ENCODE data around the gene RNH1.

Gene RNH1

GRCh38 chr11:541433-541885 lies 34.4 kb upstream of the RNH1 start:
- no peak for DNase-seq (ENCODE audit: low spot score in 2 of 2)
- Mint-ChIP-seq H3K4me1 (peaks cover 11% of the 10 kb centered on the region), H3K36me3 (peaks cover 6% of the 10 kb centered on the region), H3K27ac (no peak overlapping the region), H3K4me3 (no peak overlapping the region), H3K9me3 (no peaks in the 10 kb centered on the region)
- no peak for ATAC-seq

DNA sequence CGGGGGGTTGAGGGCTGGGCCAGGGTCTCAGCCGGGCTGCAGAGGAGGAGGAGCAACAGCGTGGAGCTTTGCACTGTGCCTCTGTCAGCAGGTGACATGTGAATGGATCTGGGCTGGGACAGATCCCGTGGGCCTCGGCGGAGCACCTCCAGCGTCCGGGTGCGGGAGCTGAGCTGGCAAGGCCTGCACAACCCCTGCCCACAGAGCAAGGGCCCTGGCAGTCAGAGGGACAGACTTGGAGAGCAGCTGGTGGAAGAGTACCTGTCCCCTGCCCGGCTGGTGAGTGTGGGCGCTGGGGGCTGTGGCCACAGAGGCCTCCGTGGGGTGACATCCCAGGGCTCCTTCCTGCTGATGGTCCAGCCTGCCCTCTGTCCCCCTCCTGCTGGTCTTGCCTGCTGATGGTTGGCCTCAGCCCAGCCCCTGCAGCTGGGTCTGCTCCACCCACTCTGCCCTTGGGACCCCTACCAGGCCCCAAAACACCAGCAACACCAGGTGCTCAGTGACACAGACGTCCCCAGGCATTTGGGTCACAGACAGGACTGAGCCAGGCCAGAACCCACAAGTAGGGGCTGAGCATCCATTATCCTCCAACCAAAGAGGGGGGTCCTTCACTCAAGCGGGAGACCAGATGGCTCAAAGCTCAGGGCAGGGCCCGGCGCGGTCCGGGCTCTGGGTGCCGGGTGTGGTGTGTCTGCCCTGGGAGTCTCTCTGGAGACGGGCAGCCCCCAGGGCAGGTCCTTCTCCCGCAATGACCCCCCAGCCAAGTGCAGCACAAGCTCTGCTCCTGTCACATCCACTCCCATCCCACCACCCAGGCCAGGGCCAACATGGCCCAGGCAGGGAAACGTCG lies 33.8 kb upstream of the RNH1 start:
- H3K27ac Mint-ChIP-seq, result no peak overlapping the region
- H3K9me3 Mint-ChIP-seq, result no peaks in the 10 kb centered on the region
- DNase-seq (ENCODE audit: low spot score in 2 of 2), result no peak
- no peak overlapping the region for H3K4me3 Mint-ChIP-seq
- peaks cover 17% of the 10 kb centered on the region for H3K4me1 Mint-ChIP-seq
- H3K36me3 Mint-ChIP-seq, result peaks cover 6% of the 10 kb centered on the region
- ATAC-seq, result no peak

- H3K27ac Mint-ChIP-seq, result no peak overlapping the region
- peaks cover 6% of the 10 kb centered on the region for H3K36me3 Mint-ChIP-seq
- ATAC-seq, result no peak
- H3K4me3 Mint-ChIP-seq, result no peak overlapping the region
- peaks cover 17% of the 10 kb centered on the region for H3K4me1 Mint-ChIP-seq
- DNase-seq (ENCODE audit: low spot score in 2 of 2), result no peak
- H3K9me3 Mint-ChIP-seq, result no peaks in the 10 kb centered on the region
These were observed 33.0 kb upstream of the RNH1 start for GRCh38 chr11:539971-540481.

GRCh38 chr11:538431-539051 lies 31.5 kb upstream of the RNH1 start:
- Mint-ChIP-seq H3K4me3 (peak overlapping the region; percentile 84), H3K36me3 (peaks cover 6% of the 10 kb centered on the region), H3K9me3 (no peaks in the 10 kb centered on the region), H3K4me1 (peaks cover 17% of the 10 kb centered on the region), H3K27ac (peak overlapping the region; percentile 73)
- ATAC-seq (no peak), DNase-seq (ENCODE audit: low spot score in 2 of 2) (peak in 1 of 2 donors; percentile 54)

- no peaks in the 10 kb centered on the region for H3K9me3 Mint-ChIP-seq
- DNase-seq (ENCODE audit: low spot score in 2 of 2) (peak in 1 of 2 donors; percentile 61), ATAC-seq (no peak)
- H3K27ac Mint-ChIP-seq, result peak overlapping the region; percentile 73
- peaks cover 17% of the 10 kb centered on the region for H3K4me1 Mint-ChIP-seq
- peaks cover 9% of the 10 kb centered on the region for H3K36me3 Mint-ChIP-seq
- peak overlapping the region; percentile 84 for H3K4me3 Mint-ChIP-seq
These were observed 30.8 kb upstream of the RNH1 start for GRCh38 chr11:537622-538430.

DNA sequence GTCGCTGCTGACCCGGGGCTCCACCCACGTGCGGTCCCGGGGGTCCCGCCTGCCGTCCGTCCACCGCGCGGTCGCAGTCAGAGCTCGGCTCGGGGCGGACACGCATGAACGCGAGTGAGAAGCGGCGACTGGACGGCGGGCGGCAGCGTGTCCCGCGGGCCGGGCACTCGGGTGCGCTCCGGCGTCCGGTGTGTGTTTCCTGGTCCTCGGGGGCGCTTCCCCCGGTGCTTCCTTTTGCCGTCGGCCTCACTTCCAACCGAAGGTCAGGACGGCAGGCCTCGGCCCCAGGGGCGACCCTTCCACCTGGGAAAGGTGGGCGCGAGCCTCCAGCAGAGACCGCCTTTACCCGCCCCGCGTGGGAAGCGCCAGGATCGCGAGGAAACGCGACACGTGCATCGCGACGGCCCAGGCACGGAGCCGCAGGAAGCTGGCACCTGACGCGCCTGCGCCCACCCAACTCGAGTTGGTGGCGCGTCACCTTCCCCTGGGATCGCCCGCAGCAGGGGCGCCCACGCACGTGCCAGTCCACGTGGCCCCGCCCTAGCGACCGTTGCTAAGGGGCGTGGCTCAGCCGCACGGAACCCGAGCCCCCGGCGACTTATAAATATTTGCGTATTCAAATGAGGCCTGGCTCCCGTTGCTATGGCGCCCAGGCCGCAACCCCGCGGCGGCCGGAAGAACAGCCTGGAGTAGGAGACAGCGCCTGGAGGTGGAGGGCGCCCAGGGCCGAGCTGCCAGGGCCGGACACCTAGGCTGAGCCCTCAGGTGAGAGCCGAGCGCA lies 30.0 kb upstream of the RNH1 start, which contains the start of gene LRRC56:
LRRC56 (plus strand) TSS at position 687 of the 781 bp plus-strand sequence. CDS start 3,158 bp downstream, outside the sequence.
- ATAC-seq (peak; percentile 60), DNase-seq (ENCODE audit: low spot score in 2 of 2) (peak; percentile 92 to 93)
- H3K36me3 Mint-ChIP-seq, result peaks cover 17% of the 10 kb centered on the region
- peaks cover 21% of the 10 kb centered on the region for H3K4me1 Mint-ChIP-seq
- peak within 1 kb of the TSS; percentile 84 for H3K4me3 Mint-ChIP-seq
- H3K27ac Mint-ChIP-seq, result peak within 1 kb of the TSS; percentile 87
- H3K9me3 Mint-ChIP-seq, result no peaks in the 10 kb centered on the region

DNA sequence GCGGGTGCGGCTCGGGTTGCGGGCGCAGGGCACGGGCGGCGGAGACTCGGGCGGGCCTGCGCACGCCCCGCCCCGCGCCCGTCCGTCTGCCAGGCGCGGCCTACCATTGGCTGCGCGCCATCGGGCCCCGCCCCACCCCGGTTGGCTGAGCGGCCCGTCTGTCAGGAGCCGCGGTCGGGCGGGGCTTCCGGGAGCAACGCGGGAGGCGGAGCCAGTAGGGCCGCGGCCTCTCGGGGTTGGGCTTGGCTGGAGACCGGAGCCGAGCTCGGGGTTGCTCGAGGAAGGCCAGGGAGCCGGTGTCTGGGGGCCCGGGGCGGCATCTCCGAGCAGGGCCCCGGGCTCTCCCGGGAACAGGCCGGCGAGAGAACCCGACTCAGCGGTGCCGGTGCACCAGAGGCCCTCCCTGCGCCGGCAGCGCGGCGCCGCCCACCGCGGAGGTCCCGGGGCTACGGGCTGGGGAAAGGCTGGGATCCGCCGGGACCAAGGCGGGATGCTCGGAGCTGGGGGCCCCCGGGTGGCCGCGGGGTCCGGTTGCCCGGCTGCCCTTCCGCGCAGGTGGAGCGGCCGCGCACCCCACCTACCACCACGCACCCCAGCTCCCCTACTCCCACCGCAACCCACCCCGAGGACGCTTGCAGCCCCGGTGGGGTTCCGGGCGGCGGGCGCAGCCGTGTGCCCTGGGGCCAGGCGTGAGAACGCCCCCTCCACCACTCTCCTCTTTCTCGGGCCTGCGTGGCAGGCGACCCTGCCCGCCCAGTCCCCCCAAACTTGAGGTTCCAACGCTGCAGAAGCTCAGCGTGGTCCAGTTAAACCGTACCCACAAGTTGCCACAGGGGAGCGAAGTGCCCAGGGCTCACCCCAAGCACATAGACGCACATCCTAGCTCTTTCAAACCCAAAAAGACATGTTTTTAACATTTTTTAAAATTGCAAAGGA lies 28.7 kb upstream of the RNH1 start, which contains the start of gene HRAS:
HRAS (minus strand) TSS at position 58 of the 936 bp plus-strand sequence.
- peak; percentile 96 to 97 for DNase-seq (ENCODE audit: low spot score in 2 of 2)
- H3K27ac Mint-ChIP-seq, result peak within 1 kb of the TSS; percentile 87
- ATAC-seq, result peak; percentile 89
- peaks cover 16% of the 10 kb centered on the region for H3K36me3 Mint-ChIP-seq
- H3K4me3 Mint-ChIP-seq, result peak within 1 kb of the TSS; percentile 84
- H3K4me1 Mint-ChIP-seq, result peaks cover 23% of the 10 kb centered on the region
- no peaks in the 10 kb centered on the region for H3K9me3 Mint-ChIP-seq

DNA sequence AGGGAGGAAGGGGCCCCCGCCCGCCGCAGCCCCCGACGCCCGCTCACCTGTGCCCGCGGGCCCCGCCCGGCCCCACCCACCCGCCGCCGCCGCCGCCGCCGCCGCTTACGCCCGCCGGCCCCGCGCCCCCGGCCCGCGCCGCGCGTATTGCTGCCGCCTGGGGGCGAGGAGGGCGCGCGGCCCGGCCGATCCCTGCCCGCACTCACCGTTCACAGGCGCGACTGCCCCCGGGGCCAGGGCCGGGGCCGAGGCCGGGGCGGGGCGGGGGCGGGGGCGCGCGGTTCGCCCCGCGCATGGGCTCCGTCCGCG lies 28.1 kb upstream of the RNH1 start:
- peak overlapping the region; percentile 84 for H3K4me3 Mint-ChIP-seq
- peaks cover 23% of the 10 kb centered on the region for H3K4me1 Mint-ChIP-seq
- ATAC-seq (peak; percentile 38), DNase-seq (ENCODE audit: low spot score in 2 of 2) (no peak)
- no peaks in the 10 kb centered on the region for H3K9me3 Mint-ChIP-seq
- H3K36me3 Mint-ChIP-seq, result peaks cover 16% of the 10 kb centered on the region
- H3K27ac Mint-ChIP-seq, result no peak overlapping the region

GRCh38 chr11:534396-535209 lies 27.6 kb upstream of the RNH1 start:
- peak overlapping the region; percentile 67 for H3K4me3 Mint-ChIP-seq
- H3K27ac Mint-ChIP-seq, result no peak overlapping the region
- H3K9me3 Mint-ChIP-seq, result no peaks in the 10 kb centered on the region
- peak; percentile 1 for ATAC-seq
- peaks cover 16% of the 10 kb centered on the region for H3K36me3 Mint-ChIP-seq
- H3K4me1 Mint-ChIP-seq, result peaks cover 23% of the 10 kb centered on the region
- DNase-seq (ENCODE audit: low spot score in 2 of 2), result peak in 1 of 2 donors; percentile 73

GRCh38 chr11:533586-534395 lies 26.7 kb upstream of the RNH1 start:
- DNase-seq (ENCODE audit: low spot score in 2 of 2) (no peak), ATAC-seq (no peak)
- H3K9me3 Mint-ChIP-seq, result no peaks in the 10 kb centered on the region
- H3K27ac Mint-ChIP-seq, result no peak overlapping the region
- peaks cover 23% of the 10 kb centered on the region for H3K4me1 Mint-ChIP-seq
- peak overlapping the region; percentile 67 for H3K4me3 Mint-ChIP-seq
- peaks cover 16% of the 10 kb centered on the region for H3K36me3 Mint-ChIP-seq

GRCh38 chr11:532986-533585 lies 26.0 kb upstream of the RNH1 start:
- Mint-ChIP-seq H3K9me3 (no peaks in the 10 kb centered on the region), H3K4me1 (peaks cover 23% of the 10 kb centered on the region), H3K36me3 (peaks cover 16% of the 10 kb centered on the region), H3K4me3 (no peak overlapping the region), H3K27ac (no peak overlapping the region)
- ATAC-seq, result no peak
- DNase-seq (ENCODE audit: low spot score in 2 of 2), result no peak

GRCh38 chr11:532527-532985 lies 25.5 kb upstream of the RNH1 start:
- Mint-ChIP-seq H3K9me3 (no peaks in the 10 kb centered on the region), H3K27ac (no peak overlapping the region), H3K36me3 (peaks cover 16% of the 10 kb centered on the region), H3K4me3 (no peak overlapping the region), H3K4me1 (peaks cover 18% of the 10 kb centered on the region)
- DNase-seq (ENCODE audit: low spot score in 2 of 2), result no peak
- no peak for ATAC-seq

All from stimulated activated effector memory CD8-positive, alpha-beta T cell treated with anti-CD3 and anti-CD28 coated beads, Interleukin-12 subunit alpha, Interleukin-12 subunit beta, amount 100 ng/mL, for 72 hours (primary cell).